Subcutaneous adipose tissue (tissue), 4 donors: ENCODE results near the gene ELMO2. TPM values are rescaled to one million over a fixed set of nuclear protein-coding genes. Genes with fewer than 3 reads are reported as not detected.

Experiments
- total RNA-seq, 4 donors: library from RNA; depleted of rRNA; stranded (reverse); fragments of >200 nt; gene quantifications; one replicate each; pipeline ENCODE4 v1.1.0, GENCODE V29; 2016
- TF ChIP-seq, protein P1 (sequence below): fragments of 450-650 bp; IDR thresholded peaks from one replicate; pipeline ENCODE4 v1.5.1; 2016; ENCODE audit warnings: low read depth, mild to moderate bottlenecking, control low read depth, antibody characterized with exemption, moderate library complexity

The ELMO2 gene
- total RNA-seq, 4 donors from 2014 or later, result 37.3 to 54.7 (median 44.0) TPM

DNA sequence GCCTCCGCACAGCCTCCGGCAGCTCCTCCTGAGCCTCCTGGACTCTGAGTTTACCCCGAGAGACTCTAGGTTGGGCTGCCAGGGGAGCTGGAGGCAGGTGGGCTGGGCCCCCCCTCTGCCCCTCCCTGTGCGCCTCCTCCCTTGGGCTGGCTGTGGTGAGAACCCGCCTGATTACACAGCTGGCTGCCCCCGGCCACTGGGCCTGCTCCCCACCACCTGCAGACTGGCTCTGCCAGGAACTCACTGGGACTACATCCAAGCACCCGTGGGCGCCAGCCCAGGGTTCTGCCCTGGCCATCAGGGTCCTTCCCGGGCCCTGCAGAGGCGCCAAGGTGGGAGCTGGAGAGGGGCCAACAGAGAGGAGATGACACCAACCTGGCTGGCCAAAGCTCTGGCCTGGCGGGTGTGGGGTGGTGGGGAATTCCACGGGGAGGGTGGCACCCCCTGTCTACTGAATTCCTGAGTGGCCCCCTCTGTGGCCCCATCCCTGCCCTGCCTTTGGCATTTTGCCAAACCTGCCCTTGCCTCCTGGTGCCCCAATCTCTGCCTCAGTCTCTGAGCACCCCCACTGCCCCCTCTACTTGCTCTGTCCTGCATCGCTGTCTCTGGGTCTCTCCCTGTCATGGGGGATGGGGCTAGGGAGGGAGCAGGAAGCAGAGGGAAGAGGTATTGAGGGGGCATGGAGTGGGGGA is 76.2 kb downstream of the ELMO2 start:
- TF ChIP-seq, protein P1, sequence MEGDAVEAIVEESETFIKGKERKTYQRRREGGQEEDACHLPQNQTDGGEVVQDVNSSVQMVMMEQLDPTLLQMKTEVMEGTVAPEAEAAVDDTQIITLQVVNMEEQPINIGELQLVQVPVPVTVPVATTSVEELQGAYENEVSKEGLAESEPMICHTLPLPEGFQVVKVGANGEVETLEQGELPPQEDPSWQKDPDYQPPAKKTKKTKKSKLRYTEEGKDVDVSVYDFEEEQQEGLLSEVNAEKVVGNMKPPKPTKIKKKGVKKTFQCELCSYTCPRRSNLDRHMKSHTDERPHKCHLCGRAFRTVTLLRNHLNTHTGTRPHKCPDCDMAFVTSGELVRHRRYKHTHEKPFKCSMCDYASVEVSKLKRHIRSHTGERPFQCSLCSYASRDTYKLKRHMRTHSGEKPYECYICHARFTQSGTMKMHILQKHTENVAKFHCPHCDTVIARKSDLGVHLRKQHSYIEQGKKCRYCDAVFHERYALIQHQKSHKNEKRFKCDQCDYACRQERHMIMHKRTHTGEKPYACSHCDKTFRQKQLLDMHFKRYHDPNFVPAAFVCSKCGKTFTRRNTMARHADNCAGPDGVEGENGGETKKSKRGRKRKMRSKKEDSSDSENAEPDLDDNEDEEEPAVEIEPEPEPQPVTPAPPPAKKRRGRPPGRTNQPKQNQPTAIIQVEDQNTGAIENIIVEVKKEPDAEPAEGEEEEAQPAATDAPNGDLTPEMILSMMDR, result no peak

DNA sequence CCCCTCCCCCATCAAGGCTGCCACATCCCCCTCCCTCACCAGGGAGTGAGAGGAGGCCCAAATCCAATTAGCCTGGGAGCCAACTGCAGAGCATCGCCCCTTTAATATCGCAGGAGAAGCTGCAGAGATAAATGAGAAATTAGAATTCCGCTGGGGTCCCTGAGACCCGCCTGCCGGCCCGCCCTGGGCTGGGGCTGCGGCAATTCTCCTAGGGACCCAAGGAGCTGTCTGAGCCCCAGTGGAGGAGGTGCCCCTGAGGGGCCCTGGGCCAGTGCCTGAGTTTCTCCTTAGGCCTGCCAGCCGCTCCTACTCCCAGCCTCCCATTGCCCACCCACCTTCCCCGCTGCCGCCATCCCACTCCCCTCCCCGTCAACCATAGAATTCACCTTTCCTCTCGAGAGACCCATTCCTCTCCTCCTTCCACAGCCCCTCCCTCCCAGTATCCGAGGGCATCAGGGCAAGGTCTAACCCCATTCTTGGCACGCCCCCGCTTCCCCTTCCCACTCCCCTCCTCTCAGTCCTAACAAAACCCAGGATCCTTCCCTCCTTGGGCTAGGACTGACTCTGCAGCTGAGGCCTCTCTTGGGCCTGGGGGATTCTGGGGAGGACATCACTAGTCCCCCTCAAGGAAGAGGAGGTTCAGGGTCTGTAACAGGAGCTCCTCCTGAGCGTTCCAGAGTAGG is 78.1 kb downstream of the ELMO2 start:
- TF ChIP-seq, protein P1, result no peak

DNA sequence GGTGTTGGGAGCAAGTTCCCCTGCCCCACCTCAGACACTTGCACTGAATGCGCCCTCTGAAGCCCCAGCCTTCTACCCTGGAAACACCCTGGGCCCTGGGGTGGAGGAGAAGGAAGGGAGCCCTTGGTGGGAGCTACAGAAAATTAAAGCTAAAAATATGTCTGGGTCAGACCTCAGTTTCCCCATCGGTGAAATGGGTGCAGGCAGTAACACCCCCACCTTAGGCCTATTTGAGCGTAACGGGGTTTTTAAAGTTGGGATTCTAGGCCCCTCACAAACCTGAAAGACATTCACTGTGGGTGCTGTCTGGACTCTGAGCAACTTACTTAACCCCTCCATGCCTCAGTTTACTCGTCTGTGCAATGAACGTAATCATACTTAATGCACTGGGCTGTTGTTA is 78.9 kb downstream of the ELMO2 start:
- TF ChIP-seq, protein P1, result no peak

DNA sequence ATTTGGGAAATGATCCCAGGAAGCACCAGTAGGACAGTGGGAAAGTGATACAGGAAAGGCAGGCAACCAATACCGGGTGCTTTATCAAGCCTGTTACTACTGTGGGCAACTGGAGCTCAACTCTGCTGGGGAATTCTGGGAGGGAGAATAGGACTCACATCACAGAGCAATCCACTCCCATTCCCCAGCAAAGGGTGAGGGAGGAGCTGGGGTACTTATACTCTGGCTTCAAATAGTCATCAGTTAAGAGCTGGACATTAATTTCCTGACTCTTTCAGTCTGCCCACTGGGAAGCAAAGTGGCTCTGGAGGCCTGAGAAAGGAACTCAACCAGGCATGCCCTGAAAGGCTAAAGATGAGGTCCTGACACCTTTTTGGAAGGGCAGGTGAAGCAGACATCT is 80.6 kb downstream of the ELMO2 start:
- TF ChIP-seq, protein P1, result no peak

DNA sequence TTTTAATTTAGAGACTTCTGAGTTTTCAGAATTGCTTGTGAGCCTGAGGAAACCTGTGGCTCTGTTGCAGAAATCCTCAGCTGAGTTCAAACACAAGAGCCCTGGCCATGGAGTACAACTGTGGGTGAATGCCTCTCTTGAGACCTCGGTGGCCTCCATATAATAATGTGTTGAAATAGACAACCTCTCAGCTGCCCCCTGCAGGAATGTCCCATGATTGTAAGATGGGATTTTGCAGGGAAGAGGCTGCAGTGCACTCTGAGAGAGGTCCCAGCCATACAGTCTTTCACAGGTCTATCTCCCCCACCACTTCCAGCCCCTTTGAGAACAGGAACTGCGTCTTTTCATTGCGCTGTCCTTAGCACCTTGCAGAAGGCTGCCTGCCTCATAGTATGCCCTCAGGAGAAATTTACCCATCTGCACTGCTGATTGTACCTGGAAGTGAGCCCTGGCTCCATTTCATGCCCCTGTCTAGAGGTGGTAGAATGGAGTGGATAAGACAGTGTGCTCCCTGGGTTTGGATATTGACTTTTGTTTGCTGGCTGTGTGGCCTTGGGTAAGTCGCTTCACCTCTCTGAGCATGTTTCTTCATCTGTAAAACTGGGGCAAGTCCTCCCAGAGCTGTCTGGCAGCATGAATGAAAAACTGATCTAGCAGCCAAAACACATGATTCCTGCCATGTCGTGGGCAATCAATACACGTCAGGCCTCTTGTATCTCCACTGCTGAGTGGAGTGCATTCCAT is 81.3 kb downstream of the ELMO2 start:
- TF ChIP-seq, protein P1, result no peak

DNA sequence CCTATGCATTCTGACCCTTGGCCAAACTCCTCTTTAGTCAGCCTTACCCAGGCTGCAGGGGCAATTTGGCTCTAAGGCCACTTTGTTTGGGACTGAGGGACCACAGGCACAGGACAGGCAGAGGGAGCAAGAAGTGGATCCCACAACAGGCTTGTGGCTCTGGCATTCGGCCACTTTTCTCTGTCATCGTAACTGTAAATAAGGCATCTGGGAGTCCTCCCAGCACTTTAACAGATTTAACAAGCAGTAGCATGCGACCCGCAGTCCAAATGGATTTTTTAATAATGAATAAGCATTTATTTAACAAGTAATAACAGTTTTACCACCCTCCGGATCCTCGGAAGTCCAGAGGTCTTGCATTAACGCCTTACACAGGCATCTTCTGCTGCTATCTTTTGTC is 82.0 kb downstream of the ELMO2 start:
- TF ChIP-seq, protein P1, result no peak

DNA sequence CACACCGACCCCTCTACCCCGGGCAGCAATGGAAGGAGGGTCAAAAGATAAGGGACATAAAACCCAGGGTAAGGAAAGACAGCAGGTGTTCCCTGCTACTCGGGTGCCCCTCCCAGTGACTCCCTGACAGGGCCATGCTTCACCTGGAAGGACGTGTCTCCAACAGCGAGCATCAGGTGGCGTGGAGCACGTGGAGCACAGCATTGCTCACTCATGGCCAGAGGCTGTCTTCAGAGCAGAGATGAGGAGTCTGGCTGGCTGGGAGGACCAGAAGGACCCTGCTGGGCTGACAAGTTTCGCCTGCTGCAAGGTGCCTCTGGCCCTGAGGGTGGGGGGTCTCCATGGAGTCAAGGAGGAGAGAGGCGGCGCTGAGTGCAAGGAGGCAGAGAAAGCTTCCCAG is 82.9 kb downstream of the ELMO2 start:
- TF ChIP-seq, protein P1, result no peak
